ENCODE data around the gene GPR141. TPM values are rescaled to one million over a fixed set of nuclear protein-coding genes. Genes with fewer than 3 reads are reported as not detected.

The GPR141 gene
- total RNA-seq, 1 donor from 2014 or later: not detected

DNA sequence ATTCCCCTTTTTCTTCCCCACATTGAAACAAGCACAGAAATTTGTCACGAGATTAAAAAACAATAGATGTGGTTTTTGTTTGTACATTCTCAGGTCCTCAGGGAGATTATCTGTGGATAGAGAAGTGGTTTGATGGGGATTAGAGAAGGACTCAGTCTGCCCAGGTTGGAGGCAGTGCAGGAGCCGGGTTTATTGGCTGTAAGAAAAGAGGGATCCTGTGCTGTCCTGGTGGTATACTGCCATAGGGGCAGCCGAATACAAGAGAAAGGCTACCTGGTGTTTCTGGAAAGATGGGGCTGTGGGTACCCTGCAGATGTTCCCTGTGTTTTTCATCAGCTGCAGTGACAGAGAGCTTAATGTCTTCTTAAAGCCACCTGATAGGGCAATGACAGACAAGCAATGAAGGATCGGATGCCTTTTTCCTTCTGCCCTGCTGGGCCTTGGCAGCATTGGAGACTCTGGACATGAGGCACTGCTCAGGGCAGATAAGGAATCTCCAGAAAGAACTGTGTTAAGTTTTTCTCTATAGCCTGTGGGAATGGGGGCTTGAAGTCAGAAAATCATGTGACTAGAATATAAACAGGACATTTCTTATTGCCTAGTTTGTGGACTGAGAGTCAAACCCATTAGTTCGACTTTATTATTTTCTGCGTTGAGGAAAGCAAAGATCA is 18.1 kb upstream of the GPR141 start:
- TF ChIP-seq CTCF (conservative IDR thresholded peaks at IDR 0.05): no peak
- no peaks in the 10 kb centered on the region for H3K4me1 Mint-ChIP-seq (ENCODE audit: unreplicated experiment)
- no peaks in the 10 kb centered on the region for H3K36me3 Mint-ChIP-seq
- H3K4me3 Mint-ChIP-seq: no peak overlapping the region
- DNase-seq (ENCODE audit: extremely low spot score, unreplicated experiment): no peak
- peaks cover 7% of the 10 kb centered on the region for H3K27me3 Mint-ChIP-seq
- no peaks in the 10 kb centered on the region for H3K9me3 Mint-ChIP-seq
- no peak overlapping the region for H3K27ac Mint-ChIP-seq

- Mint-ChIP-seq H3K9me3 (no peaks in the 10 kb centered on the region), H3K27ac (peak overlapping the region; percentile 25), H3K36me3 (no peaks in the 10 kb centered on the region), H3K4me3 (no peak overlapping the region), H3K4me1 (ENCODE audit: unreplicated experiment) (no peaks in the 10 kb centered on the region), H3K27me3 (peaks cover 7% of the 10 kb centered on the region)
- TF ChIP-seq CTCF (conservative IDR thresholded peaks at IDR 0.05): no peak
- DNase-seq (ENCODE audit: extremely low spot score, unreplicated experiment): no peak
Observed at GRCh38 chr7:37666026-37666799, 17.4 kb upstream of the GPR141 start.

- DNase-seq (ENCODE audit: extremely low spot score, unreplicated experiment): no peak
- Mint-ChIP-seq H3K27ac (no peak overlapping the region), H3K9me3 (no peaks in the 10 kb centered on the region), H3K27me3 (peaks cover 20% of the 10 kb centered on the region), H3K36me3 (no peaks in the 10 kb centered on the region), H3K4me3 (no peak overlapping the region), H3K4me1 (ENCODE audit: unreplicated experiment) (no peaks in the 10 kb centered on the region)
- TF ChIP-seq CTCF (conservative IDR thresholded peaks at IDR 0.05): no peak
Observed at GRCh38 chr7:37669818-37670217, 13.7 kb upstream of the GPR141 start.

GRCh38 chr7:37670436-37670835 is 13.1 kb upstream of the GPR141 start:
- no peak for DNase-seq (ENCODE audit: extremely low spot score, unreplicated experiment)
- no peak for TF ChIP-seq CTCF (conservative IDR thresholded peaks at IDR 0.05)
- Mint-ChIP-seq H3K4me1 (ENCODE audit: unreplicated experiment) (no peaks in the 10 kb centered on the region), H3K36me3 (no peaks in the 10 kb centered on the region), H3K4me3 (no peak overlapping the region), H3K27ac (no peak overlapping the region), H3K27me3 (peaks cover 20% of the 10 kb centered on the region), H3K9me3 (no peaks in the 10 kb centered on the region)

DNA sequence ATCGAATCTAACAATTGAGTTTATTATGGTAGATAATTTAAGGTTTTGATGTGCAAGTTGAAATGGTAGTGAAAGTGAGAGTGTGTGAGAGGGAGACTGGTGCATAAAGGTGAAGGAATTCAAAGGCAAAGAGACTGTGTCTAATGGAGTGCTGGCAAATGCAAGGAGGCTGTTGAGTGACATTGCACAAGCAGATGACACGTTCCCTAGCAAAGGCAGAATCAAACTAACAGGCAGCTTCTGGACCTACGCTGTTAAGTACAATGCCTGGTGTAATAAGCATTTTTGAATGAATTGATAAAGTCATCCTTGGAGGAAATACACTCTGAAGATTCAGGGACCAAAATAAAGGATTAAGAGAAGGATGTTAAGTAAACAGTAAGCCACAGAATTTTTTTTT is 11.7 kb upstream of the GPR141 start:
- H3K4me1 Mint-ChIP-seq (ENCODE audit: unreplicated experiment): no peaks in the 10 kb centered on the region
- no peak for TF ChIP-seq CTCF (conservative IDR thresholded peaks at IDR 0.05)
- DNase-seq (ENCODE audit: extremely low spot score, unreplicated experiment): no peak
- no peaks in the 10 kb centered on the region for H3K36me3 Mint-ChIP-seq
- no peak overlapping the region for H3K27ac Mint-ChIP-seq
- H3K9me3 Mint-ChIP-seq: no peaks in the 10 kb centered on the region
- H3K27me3 Mint-ChIP-seq: peaks cover 17% of the 10 kb centered on the region
- no peak overlapping the region for H3K4me3 Mint-ChIP-seq
